H9 (cell line): ENCODE measurements around the gene KRTAP5-9. TPM values are rescaled to one million over a fixed set of nuclear protein-coding genes. Genes with fewer than 3 reads are reported as not detected.

Experiments
- DNase-seq: peaks from one replicate; pipeline ENCODE4 v3.0.0-alpha.2; 2017
- H2AFZ ChIP-seq: one replicate; pipeline ENCODE4 v1.6.1; 2013; ENCODE audit warnings: mild to moderate bottlenecking, low read length, control low read depth, moderate library complexity
- H2AK5ac ChIP-seq: 2 replicates; pipeline ENCODE4 v1.6.1; 2013; ENCODE audit warnings: low read length, control low read depth, mixed read lengths; ENCODE audit not compliant: insufficient read length
- H2BK120ac ChIP-seq: one replicate; pipeline ENCODE4 v1.6.1; 2013; ENCODE audit warnings: low read depth, mild to moderate bottlenecking, low read length, control low read depth, inconsistent platforms; ENCODE audit not compliant: poor library complexity, severe bottlenecking
- H2BK12ac ChIP-seq: 2 replicates; pipeline ENCODE4 v1.6.1; 2013; ENCODE audit warnings: low read length, control low read depth, mixed read lengths, low read depth; ENCODE audit not compliant: insufficient read length
- H2BK15ac ChIP-seq: 2 replicates; pipeline ENCODE4 v1.6.1; 2013; ENCODE audit warnings: low read depth, low read length, control low read depth
- H2BK20ac ChIP-seq: one replicate; pipeline ENCODE4 v1.6.1; 2013; ENCODE audit warnings: low read depth, mild to moderate bottlenecking, low read length, control low read depth, inconsistent platforms; ENCODE audit not compliant: poor library complexity, severe bottlenecking
- H2BK5ac ChIP-seq: 2 replicates; pipeline ENCODE4 v1.6.1; 2013; ENCODE audit warnings: low read length, control low read depth, mixed read lengths; ENCODE audit not compliant: insufficient read length
- H3K14ac ChIP-seq: 2 replicates; pipeline ENCODE4 v1.6.1; 2013; ENCODE audit warnings: low read length, control low read depth; ENCODE audit not compliant: insufficient read depth
- H3K18ac ChIP-seq: 2 replicates; pipeline ENCODE4 v1.6.1; 2013; ENCODE audit warnings: low read depth, mild to moderate bottlenecking, mixed read lengths, low read length, control low read depth; ENCODE audit not compliant: insufficient read length
- H3K23ac ChIP-seq: 2 replicates; pipeline ENCODE4 v1.6.1; 2013; ENCODE audit warnings: low read length, control low read depth, mixed read lengths, low read depth; ENCODE audit not compliant: insufficient read length
- H3K23me2 ChIP-seq: 2 replicates; pipeline ENCODE4 v1.6.1; 2013; ENCODE audit warnings: low read depth, mild to moderate bottlenecking, mixed read lengths, low read length, control low read depth; ENCODE audit not compliant: insufficient read length, poor library complexity, severe bottlenecking
- H3K27ac ChIP-seq: 2 replicates; pipeline ENCODE4 v1.5.1; 2013; ENCODE audit warnings: low read length, control low read depth, mixed read lengths, low read depth; ENCODE audit not compliant: insufficient read length
- H3K27me3 ChIP-seq: 2 replicates; pipeline ENCODE4 v1.6.1; 2013; ENCODE audit warnings: low read length, control low read depth, inconsistent platforms; ENCODE audit not compliant: insufficient read depth
- H3K4ac ChIP-seq: 2 replicates; pipeline ENCODE4 v1.6.1; 2013; ENCODE audit warnings: low read depth, mild to moderate bottlenecking, control low read depth, inconsistent platforms, low read length, moderate library complexity
- H3K4me1 ChIP-seq: 2 replicates; pipeline ENCODE4 v1.6.1; 2013; ENCODE audit warnings: low read length, control low read depth, inconsistent platforms; ENCODE audit not compliant: insufficient read depth
- H3K4me2 ChIP-seq: 2 replicates; pipeline ENCODE4 v1.6.1; 2013; ENCODE audit warnings: low read length, control low read depth, mixed read lengths; ENCODE audit not compliant: insufficient read length, insufficient read depth
- H3K56ac ChIP-seq: 2 replicates; pipeline ENCODE4 v1.6.1; 2013; ENCODE audit warnings: low read depth, mild to moderate bottlenecking, mixed read lengths, low read length, control low read depth; ENCODE audit not compliant: insufficient read length
- H3K79me1 ChIP-seq: 2 replicates; pipeline ENCODE4 v1.6.1; 2013; ENCODE audit warnings: low read depth, mild to moderate bottlenecking, moderate library complexity, low read length, control low read depth, inconsistent platforms; ENCODE audit not compliant: insufficient read depth, poor library complexity, severe bottlenecking
- H3K79me2 ChIP-seq: 2 replicates; pipeline ENCODE4 v1.6.1; 2013; ENCODE audit warnings: low read length, control low read depth, inconsistent platforms; ENCODE audit not compliant: insufficient read depth
- H3K9ac ChIP-seq: 2 replicates; pipeline ENCODE4 v1.6.1; 2013; ENCODE audit warnings: low read length, control low read depth, mixed read lengths; ENCODE audit not compliant: insufficient read length; ENCODE audit errors: extremely low read depth
- H3K9me3 ChIP-seq: one replicate; pipeline ENCODE4 v1.6.1; 2013; ENCODE audit warnings: low read depth, low read length, inconsistent platforms; ENCODE audit not compliant: control insufficient read depth
- H3T11ph ChIP-seq: one replicate; pipeline ENCODE4 v1.6.1; 2013; ENCODE audit warnings: mild to moderate bottlenecking, low read length, control low read depth, inconsistent platforms
- H4K20me1 ChIP-seq: one replicate; pipeline ENCODE4 v1.6.1; 2013; ENCODE audit not compliant: control insufficient read depth, insufficient read length, insufficient read depth
- H4K5ac ChIP-seq: 2 replicates; pipeline ENCODE4 v1.6.1; 2013; ENCODE audit warnings: low read depth, mild to moderate bottlenecking, mixed read lengths, low read length, control low read depth; ENCODE audit not compliant: insufficient read length
- H4K8ac ChIP-seq: replicated peaks from 2 replicates; pipeline ENCODE4 v1.6.1; 2013; ENCODE audit warnings: low read length, control low read depth, mixed read lengths, low read depth; ENCODE audit not compliant: insufficient read length
- H4K91ac ChIP-seq: 2 replicates; pipeline ENCODE4 v1.6.1; 2013; ENCODE audit warnings: low read depth, mild to moderate bottlenecking, moderate library complexity, mixed read lengths, low read length, control low read depth; ENCODE audit not compliant: insufficient read length
- H3K27ac Mint-ChIP-seq, 3 experiments: 2 replicates in 2 of 3; 3 replicates in 1 of 3; pipeline ENCODE4 v1.8.0; 2020 to 2021; ENCODE audit warnings: mixed read lengths in 3 of 3, mild to moderate bottlenecking in 1 of 3, moderate library complexity in 1 of 3
- H3K27me3 Mint-ChIP-seq: 2 replicates; pipeline ENCODE4 v1.8.0; 2021; ENCODE audit warnings: low read depth, mild to moderate bottlenecking, moderate library complexity, mixed read lengths
- H3K36me3 Mint-ChIP-seq, 3 experiments: 2 replicates in 2 of 3; 3 replicates in 1 of 3; pipeline ENCODE4 v1.8.0; 2020 to 2021; ENCODE audit warnings: low read depth in 3 of 3, mixed read lengths in 3 of 3; ENCODE audit not compliant: insufficient read depth in 1 of 3
- H3K4me1 Mint-ChIP-seq, 2 experiments: 2 replicates each; pipeline ENCODE4 v1.8.0; 2020; ENCODE audit warnings: mixed read lengths in 2 of 2
- H3K4me3 Mint-ChIP-seq, 2 experiments: 2 replicates in 1 of 2; 3 replicates in 1 of 2; pipeline ENCODE4 v1.8.0; 2020 to 2021; ENCODE audit warnings: mild to moderate bottlenecking in 2 of 2, mixed read lengths in 2 of 2, moderate library complexity in 1 of 2
- H3K9me3 Mint-ChIP-seq, 2 experiments: 2 replicates in 1 of 2; 3 replicates in 1 of 2; pipeline ENCODE4 v1.8.0; 2020; ENCODE audit warnings: mild to moderate bottlenecking in 2 of 2, mixed read lengths in 2 of 2, moderate library complexity in 1 of 2
- CTCF ChIP-seq: fragments of 200-600 bp; sonication (generic); conservative IDR thresholded peaks from 3 replicates; pipeline ENCODE4 v1.8.0; 2021; ENCODE audit warnings: antibody characterized with exemption, mild to moderate bottlenecking
- whole genome bisulfite sequencing: extraction: QIAGEN DNeasy Blood & Tissue Kit; methylation state at CpG from one replicate; pipeline ENCODE4 v1.1.7; 2013; ENCODE audit warnings: missing lambda C conversion rate, low lambda C conversion rate, mixed read lengths; ENCODE audit not compliant: insufficient read length; ENCODE audit errors: extremely low coverage; 5-methylcytosine and 5-hydroxymethylcytosine counted together
- total RNA-seq: library from RNA; stranded (reverse); gene quantifications from 2 replicates; pipeline ENCODE4 v1.2.1, GENCODE V29; 2021

KRTAP5-9 gene
- total RNA-seq, 1 experiment from 2014 or later: not detected

GRCh38 chr11:71564430-71564829 is 16.2 kb downstream of the KRTAP5-9 start:
- H2BK120ac ChIP-seq: no peak overlapping the region
- Mint-ChIP-seq H3K9me3 (peaks cover 5 to 7% of the 10 kb centered on the region in 2 experiments; a peak in 3 of 5 replicates), H3K4me3 (no peak overlapping the region), H3K27me3 (peaks cover 31% of the 10 kb centered on the region), H3K36me3 (no peaks in the 10 kb centered on the region), H3K4me1 (peaks cover 29 to 32% of the 10 kb centered on the region in 2 experiments), H3K27ac (no peak overlapping the region)
- no peak overlapping the region for H3T11ph ChIP-seq
- no peak for DNase-seq
- H3K4me1 ChIP-seq: no peaks in the 10 kb centered on the region; the same call in 1 of the 2 replicates
- no peak overlapping the region for H3K9ac ChIP-seq
- no peak overlapping the region for H2AK5ac ChIP-seq
- H2AFZ ChIP-seq: no peak overlapping the region
- no peak overlapping the region for H3K4ac ChIP-seq
- no peak overlapping the region for H4K5ac ChIP-seq
- no peak overlapping the region for H3K18ac ChIP-seq
- H2BK15ac ChIP-seq: no peak overlapping the region
- no CpG with 5 or more reads among the region's 4 CpGs for WGBS
- H3K79me1 ChIP-seq: no peaks in the 10 kb centered on the region
- H4K8ac ChIP-seq: no peak overlapping the region
- no peaks in the 10 kb centered on the region for H3K79me2 ChIP-seq
- H4K20me1 ChIP-seq: no peaks in the 10 kb centered on the region
- H4K91ac ChIP-seq: no peak overlapping the region
- H3K56ac ChIP-seq: no peak overlapping the region
- H2BK5ac ChIP-seq: no peak overlapping the region
- H3K23me2 ChIP-seq: no peaks in the 10 kb centered on the region
- H3K27ac ChIP-seq: no peak overlapping the region
- no peak for TF ChIP-seq CTCF
- H3K27me3 ChIP-seq: no peaks in the 10 kb centered on the region
- no peak overlapping the region for H3K23ac ChIP-seq
- H2BK12ac ChIP-seq: no peak overlapping the region
- no peaks in the 10 kb centered on the region for H3K9me3 ChIP-seq
- no peak overlapping the region for H3K14ac ChIP-seq
- no peak overlapping the region for H3K4me2 ChIP-seq
- H2BK20ac ChIP-seq: no peak overlapping the region
